A549 (cell line): Measurements from ENCODE around the gene PITPNC1. TPM values are rescaled to one million over a fixed set of nuclear protein-coding genes. Genes with fewer than 3 reads are reported as not detected.

Experiments used
- ATAC-seq, 2 experiments: fragments of 200-7000 bp in 1 of 2; fragments of >200 bp in 1 of 2; cut with Nextera tagmentation in 1 of 2; cut with Tn5 transposase in 1 of 2; 3 replicates each; pipeline versions ENCODE4 v1.8.0 to v1.9.1; 2018 to 2020; ENCODE audit warnings: mild to moderate bottlenecking in 1 of 2, moderate library complexity in 1 of 2
- CTCF ChIA-PET: fragments of 300-600 bp; sonication (Branson Sonifier 250); formaldehyde crosslinking; extraction: SDS; loops from one replicate; lab custom pipeline; 2021; ENCODE audit warnings: antibody characterized with exemption, inconsistent platforms; lab: Yijun Ruan, JAX
- POLR2A ChIA-PET: fragments of 350-600 bp; formaldehyde crosslinking; extraction: SDS; loops from one replicate; lab custom pipeline; 2021; ENCODE audit warnings: antibody characterized with exemption, inconsistent platforms; lab: Yijun Ruan, JAX
- DNase-seq, 2 experiments: peaks; one replicate each; pipeline versions ENCODE4 v3.0.0 to v3.0.0-alpha.2; 2011 to 2016; ENCODE audit warnings: low read depth in 1 of 2, low spot score in 1 of 2
- FAIRE-seq: peaks from 2 replicates; lab custom pipeline; 2011; peaks lifted over from hg19 to GRCh38; lab: Jason Lieb, UNC
- H3K27ac ChIP-seq, 2 experiments: fragments of >200 bp; sonication (Bioruptor Twin); formaldehyde crosslinking; 3 replicates each; pipeline ENCODE4 v1.5.1; 2016 to 2017
- H3K4me1 ChIP-seq: fragments of >200 bp; sonication (Bioruptor Twin); formaldehyde crosslinking; 3 replicates; pipeline ENCODE4 v1.6.1; 2016
- H3K4me2 ChIP-seq: fragments of >200 bp; sonication (Bioruptor Twin); formaldehyde crosslinking; 3 replicates; pipeline ENCODE4 v1.6.1; 2016
- H3K4me3 ChIP-seq: fragments of >200 bp; sonication (Bioruptor Twin); formaldehyde crosslinking; 3 replicates; pipeline ENCODE4 v1.5.1; 2016
- H3K9me3 ChIP-seq: fragments of >200 bp; sonication (Bioruptor Twin); formaldehyde crosslinking; 3 replicates; pipeline ENCODE4 v1.6.1; 2016
- BHLHE40 ChIP-seq: IDR thresholded peaks from 2 replicates; pipeline ENCODE4 v1.6.1; 2012; ENCODE audit warnings: low read depth, low read length, inconsistent platforms
- CEBPB ChIP-seq, 2 experiments: fragments of >200 bp in 1 of 2; sonication (Bioruptor Twin) in 1 of 2; formaldehyde crosslinking in 1 of 2; IDR thresholded peaks; 2 replicates each; pipeline ENCODE4 v1.6.1; 2012 to 2016
- CHD4 ChIP-seq: fragments of 200-600 bp; sonication (generic); IDR thresholded peaks from 2 replicates; pipeline ENCODE4 v1.6.1; 2016; ENCODE audit warnings: antibody characterized with exemption, mild to moderate bottlenecking, borderline replicate concordance
- EHF ChIP-seq: fragments of 250-450 bp; sonication (Bioruptor Pico); IDR thresholded peaks from 2 replicates; pipeline ENCODE4 v1.5.0; 2020; ENCODE audit warnings: mild to moderate bottlenecking
- FOSL2 ChIP-seq, 2 experiments: fragments of 450-650 bp in 1 of 2; fragments of >200 bp in 1 of 2; sonication (Bioruptor Twin) in 1 of 2; formaldehyde crosslinking; IDR thresholded peaks; 2 replicates each; pipeline versions ENCODE4 v1.5.0 to v1.6.1; 2016 to 2020; ENCODE audit warnings: mild to moderate bottlenecking in 1 of 2, moderate library complexity in 1 of 2
- GATA3 ChIP-seq: IDR thresholded peaks from 2 replicates; pipeline ENCODE4 v1.6.1; 2012; ENCODE audit warnings: borderline replicate concordance
- HES2 ChIP-seq: fragments of >200 bp; sonication (Bioruptor Twin); formaldehyde crosslinking; IDR thresholded peaks from 2 replicates; pipeline ENCODE4 v1.6.1; 2016
- HMGXB4 ChIP-seq: fragments of 250-450 bp; sonication (Bioruptor Pico); IDR thresholded peaks from 2 replicates; pipeline ENCODE4 v1.5.0; 2021; ENCODE audit warnings: mild to moderate bottlenecking, moderate library complexity, borderline replicate concordance
- HOXA7 ChIP-seq: fragments of 250-450 bp; sonication (Bioruptor Pico); IDR thresholded peaks from 2 replicates; pipeline ENCODE4 v1.5.0; 2020; ENCODE audit warnings: mild to moderate bottlenecking, moderate library complexity
- HOXB13 ChIP-seq: fragments of 250-450 bp; sonication (Bioruptor Pico); IDR thresholded peaks from 2 replicates; pipeline ENCODE4 v1.5.0; 2020; ENCODE audit warnings: low read depth, mild to moderate bottlenecking, moderate library complexity
- JUN ChIP-seq, 2 experiments: fragments of >200 bp; sonication (Bioruptor Twin); formaldehyde crosslinking; IDR thresholded peaks; 2 replicates in 1 of 2; 3 replicates in 1 of 2; pipeline ENCODE4 v1.6.1; 2016 to 2017
- JUNB ChIP-seq: fragments of >200 bp; sonication (Bioruptor Twin); formaldehyde crosslinking; IDR thresholded peaks from 2 replicates; pipeline ENCODE4 v1.6.1; 2016
- MAX ChIP-seq: IDR thresholded peaks from 2 replicates; pipeline ENCODE4 v1.6.1; 2012
- MAZ ChIP-seq: fragments of 150-350 bp; IDR thresholded peaks from 2 replicates; pipeline ENCODE4 v1.6.1; 2014; ENCODE audit warnings: antibody characterized with exemption, low read depth, low read length, borderline replicate concordance
- NFE2L2 ChIP-seq: fragments of 150-350 bp; conservative IDR thresholded peaks from 2 replicates; pipeline ENCODE4 v1.6.1; 2014; ENCODE audit warnings: low read length
- PBX3 ChIP-seq: IDR thresholded peaks from 2 replicates; pipeline ENCODE4 v1.6.1; 2012
- PHF8 ChIP-seq: fragments of 200-600 bp; sonication (generic); IDR thresholded peaks from 2 replicates; pipeline ENCODE4 v1.6.1; 2016; ENCODE audit warnings: low read depth, mild to moderate bottlenecking, antibody characterized with exemption, moderate library complexity, borderline replicate concordance
- RARB ChIP-seq: fragments of 250-450 bp; sonication (Bioruptor Pico); IDR thresholded peaks from 2 replicates; pipeline ENCODE4 v1.8.0; 2021; ENCODE audit warnings: mild to moderate bottlenecking, moderate library complexity
- REST ChIP-seq: fragments of 200-600 bp; sonication (generic); IDR thresholded peaks from 2 replicates; pipeline ENCODE4 v1.6.1; 2016; ENCODE audit warnings: antibody characterized with exemption, mild to moderate bottlenecking, moderate library complexity
- ZFP36 ChIP-seq: fragments of 450-650 bp; IDR thresholded peaks from 2 replicates; pipeline ENCODE4 v1.6.1; 2014; ENCODE audit warnings: borderline replicate concordance; ENCODE audit not compliant: partially characterized antibody
- WGBS: methylation state at CpG from one replicate; pipeline ENCODE4 v1.1.6; 2017; ENCODE audit errors: missing lambda C conversion rate; 5-methylcytosine and 5-hydroxymethylcytosine counted together
- polyA plus RNA-seq, 4 experiments: library from polyadenylated mRNA; depleted of rRNA in 3 of 4; stranded (reverse); fragments of >200 nt; fragmentation: RNase III in 1 of 4; extraction: RNeasy Plus Mini Kit Qiagen cat#74134 plus additional on column Dnase treatment in 1 of 4; gene quantifications; 2 replicates in 3 of 4; 3 replicates in 1 of 4; pipeline ENCODE4 v1.2.3, GENCODE V29; 2011 to 2017

The PITPNC1 gene
- polyA plus RNA-seq, 2 of the 4 experiments (the other 2 are of a cell fraction), result 3.7 to 11.2 TPM

- no peak overlapping the region for H3K4me3 ChIP-seq
- no peaks in the 10 kb centered on the region for H3K9me3 ChIP-seq
- peak overlapping the region; percentile 68 to 77 for H3K27ac ChIP-seq
- H3K4me2 ChIP-seq, result peak overlapping the region; percentile 63
- DNase-seq (peak in 1 of 2 experiments; percentile 37), FAIRE-seq (no peak), ATAC-seq (peak in 1 of 2 experiments; percentile 18; a peak in 1 of 6 replicates)
- WGBS, result 44% methylated on average over 4 of the region's 4 CpGs
- CTCF ChIA-PET, result interaction anchor here (1.2 to 2.2 kb wide), 5 partner anchors 9 to 53 kb away, joined by 3 to 13 read pairs (median 9); no protein-coding TSS in a partner anchor
- peaks cover 27% of the 10 kb centered on the region for H3K4me1 ChIP-seq
- POLR2A ChIA-PET, result interaction anchor here (1.2 to 1.7 kb wide), 2 partner anchors 18 to 68 kb away, joined by 4 to 5 read pairs; no protein-coding TSS in a partner anchor
- no peak for TF ChIP-seq FOSL2 (IDR thresholded peaks at IDR 0.05)
- peak; percentile 19 for TF ChIP-seq FOSL2 (CRISPR knock-in tag; IDR thresholded peaks at IDR 0.05)
- no peak for TF ChIP-seq MAZ
Measured at GRCh38 chr17:67422897-67423296, 45.8 kb downstream of the PITPNC1 start.

- ChIA-PET CTCF (interaction anchor here (0.6 kb wide), 2 partner anchors 37 to 52 kb away, joined by 3 to 4 read pairs; no protein-coding TSS in a partner anchor), POLR2A (no interaction called here)
- DNase-seq (no peak), FAIRE-seq (no peak), ATAC-seq (no peak)
- no peak overlapping the region for H3K27ac ChIP-seq
- no peaks in the 10 kb centered on the region for H3K9me3 ChIP-seq
- H3K4me1 ChIP-seq, result peaks cover 27% of the 10 kb centered on the region
- no peak overlapping the region for H3K4me2 ChIP-seq
- TF ChIP-seq MAZ, result no peak
- no peak for TF ChIP-seq REST
- TF ChIP-seq PHF8, result no peak
- no peak for TF ChIP-seq HOXA7 (CRISPR knock-in tag)
- TF ChIP-seq HES2, result no peak
- no peak for TF ChIP-seq CHD4
- no peak for TF ChIP-seq GATA3
- TF ChIP-seq JUN (IDR thresholded peaks at IDR 0.05), result no peak
- no peak for TF ChIP-seq CEBPB (IDR thresholded peaks at IDR 0.05)
- no peak for TF ChIP-seq ZFP36
- TF ChIP-seq PBX3, result no peak
- no peak for TF ChIP-seq NFE2L2
- TF ChIP-seq JUNB, result no peak
- no peak for TF ChIP-seq HMGXB4 (CRISPR knock-in tag)
- no peak for TF ChIP-seq HOXB13 (CRISPR knock-in tag)
- TF ChIP-seq MAX, result no peak
- no peak for TF ChIP-seq EHF (CRISPR knock-in tag)
- TF ChIP-seq RARB (CRISPR knock-in tag), result no peak
- no peak for TF ChIP-seq BHLHE40
- H3K4me3 ChIP-seq, result no peak overlapping the region
- WGBS, result 93% methylated on average over 5 of the region's 5 CpGs
Measured at GRCh38 chr17:67425571-67426160, 48.6 kb downstream of the PITPNC1 start.
